ENCODE measurements around the gene POLR2I.

DNA sequence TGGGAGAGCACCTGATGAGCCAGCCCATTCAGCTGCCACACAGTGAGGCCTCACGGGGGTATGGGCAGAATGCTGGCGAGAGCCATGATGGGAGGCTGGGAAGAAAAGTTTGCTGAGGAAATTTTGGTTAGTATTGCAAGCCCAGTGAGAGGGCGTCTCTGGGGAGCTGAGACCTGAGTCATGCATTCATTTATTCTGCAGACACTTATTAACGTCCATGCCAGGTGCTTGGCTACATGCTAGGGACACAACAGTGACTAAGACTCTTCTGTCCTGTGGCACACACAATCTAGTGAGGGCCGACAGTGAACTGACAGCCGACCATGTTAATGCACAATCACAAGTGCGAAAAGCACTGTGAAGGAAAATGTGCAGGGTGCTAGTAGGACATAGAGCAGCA lies 32.8 kb downstream of the POLR2I start:
- TF ChIP-seq CTCF (IDR thresholded peaks at IDR 0.05; ENCODE audit: low read depth, low read length, missing input control) (no peak), EGR1 (IDR thresholded peaks at IDR 0.05; ENCODE audit: low read depth in 2 of 2) (no peak), TAF1 (conservative IDR thresholded peaks at IDR 0.05) (no peak), SP1 (IDR thresholded peaks at IDR 0.05) (no peak)
